ENCODE results near the gene AUNIP. TPM values are rescaled to one million over a fixed set of nuclear protein-coding genes. Genes with fewer than 3 reads are reported as not detected.

The AUNIP gene
- total and polyA plus RNA-seq, 2 of the 8 experiments (the other 6 are each of a cell fraction or from before 2014, with no cell fraction given): 18.6 to 23.2 TPM

DNA sequence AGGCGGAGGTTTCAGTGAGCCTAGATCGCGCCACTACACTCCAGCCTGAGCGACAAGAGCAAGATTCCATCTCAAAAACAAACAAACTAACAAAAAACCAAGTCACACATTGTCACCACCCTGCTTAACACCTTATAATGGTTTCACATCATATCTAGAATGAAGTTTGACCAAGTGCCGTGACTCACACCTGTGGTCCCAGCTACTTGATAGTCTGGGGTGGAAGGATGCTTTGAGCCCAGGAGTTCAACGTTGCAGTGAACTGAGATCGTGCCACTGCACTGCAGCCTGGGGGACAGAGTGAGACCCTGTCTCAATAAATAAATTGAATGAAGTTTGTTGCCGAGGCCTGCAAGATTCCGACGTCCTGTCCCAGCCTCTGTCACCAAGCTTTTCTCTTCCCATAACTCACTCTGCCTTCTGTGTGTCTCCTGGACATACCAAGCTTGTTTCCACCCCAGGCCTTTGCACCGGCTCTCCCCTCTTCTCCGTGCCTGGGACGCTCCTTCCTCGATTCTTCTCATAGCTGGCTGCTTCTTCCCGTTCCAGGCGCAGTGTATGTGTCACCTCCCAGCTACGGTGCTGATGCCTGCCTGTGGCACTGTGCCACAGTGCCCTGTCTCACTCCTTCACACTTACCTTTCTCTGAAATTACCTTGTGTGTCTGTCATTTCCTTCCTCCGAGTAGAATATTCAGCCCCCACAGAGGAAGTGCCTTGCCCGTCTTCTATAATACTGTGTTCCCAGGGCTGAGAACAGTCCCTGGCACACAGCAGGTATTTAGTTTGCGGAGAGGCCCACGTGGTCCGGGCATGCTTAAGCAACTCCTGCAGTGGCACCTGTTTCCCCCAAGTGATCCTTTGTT, 63.1 kb downstream of the AUNIP start:
- Histone ChIP-seq H3K79me2 (ENCODE audit: control insufficient read depth in 1 of 2, insufficient read depth in 2 of 2, low read length in 2 of 2) (no peaks in the 10 kb centered on the region), H4K5ac (ENCODE audit: insufficient read length, low read depth, low read length) (no peak overlapping the region), H3K27ac (ENCODE audit: low read depth, low read length) (no peak overlapping the region), H3K9ac (replicated peaks in 1 of 4; ENCODE audit: extremely low read depth in 1 of 4, low read depth in 3 of 4, low read length in 3 of 4) (no peak overlapping the region), H3K23me2 (ENCODE audit: low read depth, low read length) (peaks cover 9% of the 10 kb centered on the region; the same call in 1 of the 2 replicates), H4K8ac (ENCODE audit: extremely low read depth, insufficient read depth, low read length) (no peak overlapping the region), H2BK5ac (ENCODE audit: low read depth, low read length) (peak overlapping the region; percentile 0; the same call in 1 of the 2 replicates), H3K9me3 (ENCODE audit: insufficient read depth in 2 of 2, low read depth in 1 of 2, low read length in 1 of 2) (no peaks in the 10 kb centered on the region), H3K14ac (ENCODE audit: insufficient read length) (no peak overlapping the region), H3K4me3 (ENCODE audit: extremely low read depth in 1 of 4, insufficient read depth in 2 of 4, low read depth in 3 of 4, low read length in 4 of 4) (no peak overlapping the region), H2BK20ac (ENCODE audit: low read length) (peak overlapping the region; percentile 9; the same call in 1 of the 2 replicates), H2BK120ac (replicated peaks; ENCODE audit: low read depth, low read length) (no peak overlapping the region), H2AK5ac (ENCODE audit: low read depth, low read length) (no peak overlapping the region), H3K79me1 (ENCODE audit: low read depth, low read length) (no peaks in the 10 kb centered on the region), H3K36me3 (ENCODE audit: control insufficient read depth in 2 of 4, insufficient read depth in 4 of 4, low read length in 3 of 4) (no peaks in the 10 kb centered on the region), H2BK15ac (ENCODE audit: low read length) (no peak overlapping the region; the same call in 1 of the 2 replicates), H3K23ac (ENCODE audit: insufficient read length) (no peak overlapping the region), H4K91ac (replicated peaks; ENCODE audit: insufficient read length, low read length) (peak overlapping the region; percentile 58), H2BK12ac (ENCODE audit: low read depth, low read length) (peak overlapping the region; percentile 82; the same call in 1 of the 2 replicates), H3K4me2 (ENCODE audit: insufficient read depth in 1 of 2, low read depth in 2 of 2, low read length in 2 of 2) (no peak overlapping the region), H4K20me1 (replicated peaks in 1 of 2; ENCODE audit: control insufficient read depth in 1 of 2, insufficient read depth in 2 of 2, low read length in 2 of 2) (no peaks in the 10 kb centered on the region), H3K56ac (replicated peaks; ENCODE audit: insufficient read length, low read depth, low read length) (peak overlapping the region; percentile 17), H3K4ac (replicated peaks; ENCODE audit: insufficient read length, low read depth, low read length) (peak overlapping the region; percentile 9), H3K4me1 (replicated peaks in 1 of 4; ENCODE audit: control insufficient read depth in 3 of 4, insufficient read depth in 4 of 4, low read length in 3 of 4) (peaks cover 4 to 14% (median 11%) of the 10 kb centered on the region in 4 experiments; a peak in 6 of 7 replicates), H3K27me3 (replicated peaks in 1 of 4; ENCODE audit: control insufficient read depth in 3 of 4, extremely low read depth in 1 of 4, insufficient read depth in 3 of 4, low read length in 3 of 4) (peaks cover 0 to 2% (median under 1%) of the 10 kb centered on the region in 4 experiments; a peak in 3 of 7 replicates), H3K18ac (ENCODE audit: extremely low read depth, low read length) (0 out of 2 replicates have a peak overlapping the region, but pooled peaks have one; percentile 10), H2AFZ (ENCODE audit: low read length) (peak overlapping the region; percentile 91)
- FAIRE-seq: no peak
- WGBS, 2 experiments (ENCODE audit: extremely low coverage in 1 of 2, insufficient coverage in 1 of 2, insufficient read length in 1 of 2, insufficient replicate concordance in 2 of 2, low coverage in 1 of 2, low lambda C conversion rate in 2 of 2, missing lambda C conversion rate in 1 of 2): 84% methylated on average over 22 of the region's 22 CpGs; no CpG with 5 or more reads in 1 of the 2 experiments
- CTCF ChIA-PET (ENCODE audit: partially characterized antibody): interaction anchor here (0.6 to 4.5 kb wide), 36 partner anchors 8 to 292 kb away, joined by 3 to 26 read pairs (median 4); no protein-coding TSS in a partner anchor
- DNase-seq (ENCODE audit: low read depth in 1 of 2, low spot score in 2 of 2): no peak
- POLR2A ChIA-PET (ENCODE audit: partially characterized antibody): no interaction called here
- TF ChIP-seq RNF2 (IDR thresholded peaks at IDR 0.05; ENCODE audit: borderline replicate concordance, low read depth, low read length, missing control alignments, poor library complexity, severe bottlenecking) (no peak), RAD21 (IDR thresholded peaks at IDR 0.05 in 1 of 2, conservative IDR thresholded peaks at IDR 0.05 in 1 of 2; ENCODE audit: low read depth in 2 of 2, low read length in 2 of 2) (no peak), CBX8 (IDR thresholded peaks at IDR 0.05; ENCODE audit: borderline replicate concordance, low read depth, low read length) (no peak), EP300 (IDR thresholded peaks at IDR 0.05; ENCODE audit: borderline replicate concordance in 1 of 2, low read depth in 2 of 2, low read length in 2 of 2) (no peak), SP2 (IDR thresholded peaks at IDR 0.05; ENCODE audit: low read length) (no peak), CHD2 (IDR thresholded peaks at IDR 0.05; ENCODE audit: low read length) (no peak), SRF (IDR thresholded peaks at IDR 0.05; ENCODE audit: low read depth, low read length) (no peak), JUN (IDR thresholded peaks at IDR 0.05; ENCODE audit: low read depth, low read length) (no peak), YY1 (IDR thresholded peaks at IDR 0.05; ENCODE audit: low read depth, low read length) (no peak)
- TF ChIP-seq, protein P1, sequence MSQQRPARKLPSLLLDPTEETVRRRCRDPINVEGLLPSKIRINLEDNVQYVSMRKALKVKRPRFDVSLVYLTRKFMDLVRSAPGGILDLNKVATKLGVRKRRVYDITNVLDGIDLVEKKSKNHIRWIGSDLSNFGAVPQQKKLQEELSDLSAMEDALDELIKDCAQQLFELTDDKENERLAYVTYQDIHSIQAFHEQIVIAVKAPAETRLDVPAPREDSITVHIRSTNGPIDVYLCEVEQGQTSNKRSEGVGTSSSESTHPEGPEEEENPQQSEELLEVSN (IDR thresholded peaks at IDR 0.05): no peak

Measured in H1 (cell line).